ENCODE data around the gene HBG1. TPM values are rescaled to one million over a fixed set of nuclear protein-coding genes. Genes with fewer than 3 reads are reported as not detected.

Gene HBG1
- total RNA-seq, 2 donors from 2014 or later: not detected

DNA sequence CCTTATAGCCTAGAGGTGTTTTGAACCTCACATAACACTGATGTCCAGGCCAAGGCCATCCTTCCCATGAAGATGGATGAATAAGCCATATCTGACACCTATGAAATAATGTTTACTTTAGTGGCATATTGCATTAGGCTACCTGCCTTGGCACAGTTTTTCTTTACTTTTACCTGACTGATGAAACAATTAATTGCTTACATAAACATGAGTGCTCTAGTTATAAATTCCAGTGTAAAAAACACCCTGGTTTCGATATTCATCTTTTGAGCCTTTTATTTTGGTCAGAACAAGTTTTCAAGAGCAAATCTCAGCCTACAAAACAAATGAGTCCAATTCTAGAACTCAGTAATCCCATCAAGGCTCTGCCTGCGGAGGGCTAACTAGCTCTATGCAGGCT lies 27.0 kb upstream of the HBG1 start:
- Histone ChIP-seq H3K36me3 (no peaks in the 10 kb centered on the region), H3K27me3 (replicated peaks; ENCODE audit: insufficient read depth) (no peaks in the 10 kb centered on the region), H3K27ac (no peak overlapping the region), H3K4me1 (ENCODE audit: control insufficient read depth in 1 of 2, low read depth in 2 of 2) (no peaks in the 10 kb centered on the region), H3K4me3 (no peak overlapping the region), H3K9me3 (no peaks in the 10 kb centered on the region)
- TF ChIP-seq, protein P1, sequence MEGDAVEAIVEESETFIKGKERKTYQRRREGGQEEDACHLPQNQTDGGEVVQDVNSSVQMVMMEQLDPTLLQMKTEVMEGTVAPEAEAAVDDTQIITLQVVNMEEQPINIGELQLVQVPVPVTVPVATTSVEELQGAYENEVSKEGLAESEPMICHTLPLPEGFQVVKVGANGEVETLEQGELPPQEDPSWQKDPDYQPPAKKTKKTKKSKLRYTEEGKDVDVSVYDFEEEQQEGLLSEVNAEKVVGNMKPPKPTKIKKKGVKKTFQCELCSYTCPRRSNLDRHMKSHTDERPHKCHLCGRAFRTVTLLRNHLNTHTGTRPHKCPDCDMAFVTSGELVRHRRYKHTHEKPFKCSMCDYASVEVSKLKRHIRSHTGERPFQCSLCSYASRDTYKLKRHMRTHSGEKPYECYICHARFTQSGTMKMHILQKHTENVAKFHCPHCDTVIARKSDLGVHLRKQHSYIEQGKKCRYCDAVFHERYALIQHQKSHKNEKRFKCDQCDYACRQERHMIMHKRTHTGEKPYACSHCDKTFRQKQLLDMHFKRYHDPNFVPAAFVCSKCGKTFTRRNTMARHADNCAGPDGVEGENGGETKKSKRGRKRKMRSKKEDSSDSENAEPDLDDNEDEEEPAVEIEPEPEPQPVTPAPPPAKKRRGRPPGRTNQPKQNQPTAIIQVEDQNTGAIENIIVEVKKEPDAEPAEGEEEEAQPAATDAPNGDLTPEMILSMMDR (IDR thresholded peaks at IDR 0.05): no peak
- no peak for ATAC-seq (ENCODE audit: insufficient number of reproducible peaks, low FRiP score, low read depth)
- DNase-seq (ENCODE audit: low spot score): no peak

GRCh38 chr11:5275369-5276110 lies 25.9 kb upstream of the HBG1 start:
- Histone ChIP-seq H3K4me3 (no peak overlapping the region), H3K27ac (no peak overlapping the region), H3K4me1 (ENCODE audit: control insufficient read depth in 1 of 2, low read depth in 2 of 2) (no peaks in the 10 kb centered on the region), H3K9me3 (no peaks in the 10 kb centered on the region), H3K36me3 (no peaks in the 10 kb centered on the region), H3K27me3 (replicated peaks; ENCODE audit: insufficient read depth) (no peaks in the 10 kb centered on the region)
- DNase-seq (ENCODE audit: low spot score): no peak
- TF ChIP-seq, protein P1 (IDR thresholded peaks at IDR 0.05): no peak
- ATAC-seq (ENCODE audit: insufficient number of reproducible peaks, low FRiP score, low read depth): no peak

- DNase-seq (ENCODE audit: low spot score) (no peak), ATAC-seq (ENCODE audit: insufficient number of reproducible peaks, low FRiP score, low read depth) (no peak)
- no peaks in the 10 kb centered on the region for H3K4me1 ChIP-seq (ENCODE audit: control insufficient read depth in 1 of 2, low read depth in 2 of 2)
- H3K4me3 ChIP-seq: no peak overlapping the region
- TF ChIP-seq, protein P1 (IDR thresholded peaks at IDR 0.05): no peak
- no peaks in the 10 kb centered on the region for H3K9me3 ChIP-seq
- H3K36me3 ChIP-seq: no peaks in the 10 kb centered on the region
- no peaks in the 10 kb centered on the region for H3K27me3 ChIP-seq (replicated peaks; ENCODE audit: insufficient read depth)
- no peak overlapping the region for H3K27ac ChIP-seq
Observed at GRCh38 chr11:5274395-5274794, 24.7 kb upstream of the HBG1 start.

DNA sequence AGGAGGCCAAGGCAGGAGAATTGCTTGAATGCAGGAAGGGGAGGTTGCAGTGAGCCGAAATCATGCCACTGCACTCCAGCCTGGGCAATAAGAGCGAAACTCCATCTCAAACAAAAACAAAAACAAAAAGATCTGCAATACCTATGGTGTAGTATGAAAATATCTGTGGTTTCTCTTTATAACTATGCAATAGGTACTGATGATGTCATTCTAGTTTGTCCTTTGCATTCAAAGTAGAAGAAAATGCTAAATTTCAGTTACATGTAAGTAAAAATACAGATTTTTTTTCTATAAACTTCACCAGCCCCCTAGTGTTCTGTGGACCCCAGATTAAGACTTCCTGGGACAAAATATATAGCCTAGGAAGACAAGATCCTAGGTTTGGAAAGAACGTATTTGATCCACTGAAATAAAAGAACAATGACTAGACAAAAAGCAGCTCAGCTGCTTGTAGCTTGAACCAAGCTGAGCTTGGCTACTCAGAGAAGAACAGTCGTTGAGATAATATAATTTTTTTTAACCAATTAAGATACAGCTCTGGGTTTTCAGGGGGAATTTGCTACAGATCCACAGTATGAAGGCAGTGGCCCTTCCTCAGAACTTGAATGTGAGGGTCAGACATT lies 22.8 kb upstream of the HBG1 start:
- Histone ChIP-seq H3K9me3 (no peaks in the 10 kb centered on the region), H3K4me3 (no peak overlapping the region), H3K27me3 (replicated peaks; ENCODE audit: insufficient read depth) (no peaks in the 10 kb centered on the region), H3K27ac (no peak overlapping the region), H3K36me3 (no peaks in the 10 kb centered on the region), H3K4me1 (ENCODE audit: control insufficient read depth in 1 of 2, low read depth in 2 of 2) (no peaks in the 10 kb centered on the region)
- ATAC-seq (ENCODE audit: insufficient number of reproducible peaks, low FRiP score, low read depth) (no peak), DNase-seq (ENCODE audit: low spot score) (no peak)
- TF ChIP-seq, protein P1 (IDR thresholded peaks at IDR 0.05): no peak

GRCh38 chr11:5269715-5270147 lies 20.1 kb upstream of the HBG1 start, which contains the start of gene HBE1:
HBE1 (minus strand) TSS chr11:5269945; CDS start chr11:5269890, 55 bp downstream.
- no peaks in the 10 kb centered on the region for H3K4me1 ChIP-seq (ENCODE audit: control insufficient read depth in 1 of 2, low read depth in 2 of 2)
- H3K27me3 ChIP-seq (replicated peaks; ENCODE audit: insufficient read depth): no peaks in the 10 kb centered on the region
- no peaks in the 10 kb centered on the region for H3K36me3 ChIP-seq
- ATAC-seq (ENCODE audit: insufficient number of reproducible peaks, low FRiP score, low read depth) (no peak), DNase-seq (ENCODE audit: low spot score) (no peak)
- H3K27ac ChIP-seq: no peak within 1 kb of the TSS
- TF ChIP-seq, protein P1 (IDR thresholded peaks at IDR 0.05): no peak
- H3K4me3 ChIP-seq: no peak within 1 kb of the TSS
- no peaks in the 10 kb centered on the region for H3K9me3 ChIP-seq
